ENCODE measurements around the gene APRT.

DNA sequence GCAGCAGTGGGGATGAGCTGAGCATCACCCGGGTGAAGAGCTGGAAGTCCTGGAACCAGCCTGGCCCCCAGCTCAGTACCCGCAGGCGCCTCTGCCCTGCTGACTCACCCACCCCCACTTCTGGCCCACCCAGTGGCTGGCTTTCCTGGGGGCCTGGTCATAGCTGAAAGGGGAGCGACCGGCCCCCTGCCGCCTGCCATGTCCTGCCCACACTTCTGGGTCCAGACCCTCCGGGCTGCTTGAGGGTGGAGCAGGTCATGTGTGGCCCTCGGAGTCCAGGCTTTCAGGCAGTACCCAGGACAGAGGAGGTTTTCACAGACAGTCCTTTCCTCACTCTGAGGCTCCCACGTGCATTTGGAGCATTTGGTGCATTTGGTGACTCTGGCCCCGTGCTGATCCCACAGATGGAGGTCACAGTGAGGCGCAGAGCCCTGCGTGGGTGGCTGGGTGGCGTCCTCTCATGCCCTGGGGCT lies 19.6 kb downstream of the APRT start:
- TF ChIP-seq, protein P1, sequence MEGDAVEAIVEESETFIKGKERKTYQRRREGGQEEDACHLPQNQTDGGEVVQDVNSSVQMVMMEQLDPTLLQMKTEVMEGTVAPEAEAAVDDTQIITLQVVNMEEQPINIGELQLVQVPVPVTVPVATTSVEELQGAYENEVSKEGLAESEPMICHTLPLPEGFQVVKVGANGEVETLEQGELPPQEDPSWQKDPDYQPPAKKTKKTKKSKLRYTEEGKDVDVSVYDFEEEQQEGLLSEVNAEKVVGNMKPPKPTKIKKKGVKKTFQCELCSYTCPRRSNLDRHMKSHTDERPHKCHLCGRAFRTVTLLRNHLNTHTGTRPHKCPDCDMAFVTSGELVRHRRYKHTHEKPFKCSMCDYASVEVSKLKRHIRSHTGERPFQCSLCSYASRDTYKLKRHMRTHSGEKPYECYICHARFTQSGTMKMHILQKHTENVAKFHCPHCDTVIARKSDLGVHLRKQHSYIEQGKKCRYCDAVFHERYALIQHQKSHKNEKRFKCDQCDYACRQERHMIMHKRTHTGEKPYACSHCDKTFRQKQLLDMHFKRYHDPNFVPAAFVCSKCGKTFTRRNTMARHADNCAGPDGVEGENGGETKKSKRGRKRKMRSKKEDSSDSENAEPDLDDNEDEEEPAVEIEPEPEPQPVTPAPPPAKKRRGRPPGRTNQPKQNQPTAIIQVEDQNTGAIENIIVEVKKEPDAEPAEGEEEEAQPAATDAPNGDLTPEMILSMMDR (conservative IDR thresholded peaks at IDR 0.05; ENCODE audit: low read depth, low read length), result no peak
- no peak for TF ChIP-seq EZH2phosphoT487 (IDR thresholded peaks at IDR 0.05; ENCODE audit: borderline replicate concordance, low read length)
- TF ChIP-seq EZH2 (IDR thresholded peaks at IDR 0.05; ENCODE audit: low read length, unreplicated experiment), result no peak
